Loucy (cell line): Measurements from ENCODE around the gene HNRNPK.
A peak's percentile ranks its signal among the peaks of the same experiment; 100 is the strongest.

Experiments used
- EZH2phosphoT487 ChIP-seq: fragments of 200-600 bp; IDR thresholded peaks from 2 replicates; pipeline ENCODE4 v1.6.1; 2018; ENCODE audit warnings: antibody characterized with exemption, mild to moderate bottlenecking, moderate library complexity, borderline replicate concordance
- TF ChIP-seq, protein P1 (sequence below): fragments of 200-600 bp; sonication (generic); conservative IDR thresholded peaks from 2 replicates; pipeline ENCODE4 v1.5.1; 2014; ENCODE audit warnings: mild to moderate bottlenecking, antibody characterized with exemption, low read length

DNA sequence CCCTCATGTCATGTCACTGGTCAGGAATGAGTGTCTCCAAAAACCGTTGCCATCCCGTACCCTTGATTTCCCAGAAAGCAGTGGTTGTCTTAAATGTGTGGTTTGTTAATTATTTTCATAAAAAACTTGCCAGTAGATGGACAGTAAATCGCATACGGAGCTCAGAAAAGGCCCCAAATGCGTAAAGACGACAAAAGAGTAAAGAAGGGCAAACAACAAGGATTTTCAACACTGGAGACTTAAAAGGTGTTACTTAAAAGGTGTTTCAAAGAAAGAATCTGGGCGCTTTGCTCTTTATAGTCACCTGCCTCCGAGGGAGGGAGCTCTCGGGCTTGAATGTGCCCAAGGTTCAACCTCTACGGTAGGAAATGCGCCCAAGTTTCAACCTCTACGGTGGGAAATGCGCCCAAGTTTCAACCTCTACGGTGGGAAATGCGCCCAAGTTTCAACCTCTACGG lies 59.5 kb downstream of the HNRNPK start:
- TF ChIP-seq, protein P1, sequence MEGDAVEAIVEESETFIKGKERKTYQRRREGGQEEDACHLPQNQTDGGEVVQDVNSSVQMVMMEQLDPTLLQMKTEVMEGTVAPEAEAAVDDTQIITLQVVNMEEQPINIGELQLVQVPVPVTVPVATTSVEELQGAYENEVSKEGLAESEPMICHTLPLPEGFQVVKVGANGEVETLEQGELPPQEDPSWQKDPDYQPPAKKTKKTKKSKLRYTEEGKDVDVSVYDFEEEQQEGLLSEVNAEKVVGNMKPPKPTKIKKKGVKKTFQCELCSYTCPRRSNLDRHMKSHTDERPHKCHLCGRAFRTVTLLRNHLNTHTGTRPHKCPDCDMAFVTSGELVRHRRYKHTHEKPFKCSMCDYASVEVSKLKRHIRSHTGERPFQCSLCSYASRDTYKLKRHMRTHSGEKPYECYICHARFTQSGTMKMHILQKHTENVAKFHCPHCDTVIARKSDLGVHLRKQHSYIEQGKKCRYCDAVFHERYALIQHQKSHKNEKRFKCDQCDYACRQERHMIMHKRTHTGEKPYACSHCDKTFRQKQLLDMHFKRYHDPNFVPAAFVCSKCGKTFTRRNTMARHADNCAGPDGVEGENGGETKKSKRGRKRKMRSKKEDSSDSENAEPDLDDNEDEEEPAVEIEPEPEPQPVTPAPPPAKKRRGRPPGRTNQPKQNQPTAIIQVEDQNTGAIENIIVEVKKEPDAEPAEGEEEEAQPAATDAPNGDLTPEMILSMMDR = peak; percentile 49
- no peak for TF ChIP-seq EZH2phosphoT487
